Measurements from ENCODE around the gene MTF1.

MTF1 gene

DNA sequence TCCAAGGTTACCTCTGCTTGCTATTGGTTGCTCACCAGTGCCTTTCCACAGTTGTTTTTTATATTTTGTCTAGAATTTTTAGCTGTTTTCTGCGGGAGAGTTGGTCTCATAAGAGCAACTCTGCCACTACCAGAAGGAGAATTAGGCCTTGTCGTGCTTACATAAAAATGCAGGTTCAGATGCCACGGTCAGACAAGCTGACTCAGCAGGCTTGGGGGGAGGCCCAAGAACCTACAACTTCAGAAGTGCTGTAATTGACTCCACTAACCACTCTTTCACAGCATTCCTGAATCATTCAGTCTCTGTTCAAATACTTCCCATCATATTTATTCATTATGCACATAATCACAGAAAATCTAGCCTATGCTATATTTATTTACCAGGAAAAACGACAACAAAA lies 28.3 kb downstream of the MTF1 start:
- DNase-seq (ENCODE audit: low read depth, low spot score): no peak

GRCh38 chr1:37828410-37829074 lies 30.9 kb downstream of the MTF1 start:
- no peak for DNase-seq (ENCODE audit: low read depth, low spot score)

- DNase-seq (ENCODE audit: low read depth, low spot score): no peak
These were observed 33.9 kb downstream of the MTF1 start for GRCh38 chr1:37825506-37825905.

DNA sequence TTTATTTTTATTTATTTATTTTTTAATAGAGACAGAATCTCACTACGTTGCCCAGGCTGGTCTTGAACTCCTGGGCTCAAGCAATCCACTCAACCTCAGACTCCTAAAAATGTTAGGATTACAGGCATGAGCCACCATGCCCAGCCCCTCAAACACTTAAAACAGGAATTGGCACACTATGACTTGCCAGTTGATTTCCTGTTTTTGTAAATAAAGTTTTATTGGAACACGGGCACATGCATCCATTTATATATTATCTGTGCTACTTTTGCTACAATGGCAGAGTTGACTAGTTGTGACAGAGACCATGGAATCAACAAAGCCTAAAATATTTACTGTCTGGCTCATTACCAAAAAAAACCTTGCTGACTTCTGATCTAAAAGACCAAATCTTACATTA lies 35.4 kb downstream of the MTF1 start:
- no peak for DNase-seq (ENCODE audit: low read depth, low spot score)

DNA sequence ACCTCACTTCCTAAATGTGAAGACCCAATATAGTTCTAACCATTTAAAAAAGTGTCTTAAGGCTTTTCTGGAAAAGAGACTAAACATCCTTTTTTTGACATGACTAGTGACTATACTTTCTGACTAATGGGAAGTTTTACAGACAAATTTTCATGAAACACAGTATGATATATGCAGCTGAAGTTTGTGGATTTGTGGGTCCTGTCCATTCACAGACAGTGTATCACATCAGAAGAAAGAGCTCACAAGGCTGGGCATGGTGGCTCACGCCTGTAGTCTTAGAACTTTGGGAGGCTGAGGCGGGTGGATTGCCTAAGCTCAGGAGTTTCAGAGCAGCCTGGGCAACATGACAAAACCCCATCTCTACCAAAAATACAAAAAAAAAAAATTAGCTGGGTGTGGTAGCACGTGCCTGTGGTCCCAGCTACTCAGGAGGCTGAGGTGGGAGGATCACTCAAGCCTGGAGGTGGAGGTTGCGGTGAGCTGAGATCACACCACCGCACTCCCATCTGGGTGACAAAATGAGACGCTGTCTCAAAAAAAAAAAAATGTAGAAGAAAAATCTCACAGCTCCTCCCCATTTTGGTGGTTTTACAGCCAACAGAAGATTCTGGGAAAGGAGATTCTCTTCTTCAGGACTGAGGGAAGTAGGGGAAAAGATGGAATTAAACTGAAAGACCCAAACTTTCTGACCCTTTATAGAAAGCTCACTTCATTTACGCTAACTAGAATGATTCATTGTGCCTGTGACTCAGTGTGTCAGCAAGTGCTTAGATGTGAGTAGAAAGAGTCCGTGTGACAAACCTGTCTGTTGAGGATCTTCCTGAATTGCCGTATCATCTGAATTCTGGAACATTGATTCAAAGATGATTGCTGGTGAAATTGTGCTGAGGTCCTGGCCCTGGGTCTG lies 36.2 kb downstream of the MTF1 start:
- DNase-seq (ENCODE audit: low read depth, low spot score): no peak

- DNase-seq (ENCODE audit: low read depth, low spot score): no peak
These were observed 37.9 kb downstream of the MTF1 start for GRCh38 chr1:37821481-37821880.

GRCh38 chr1:37817481-37817880 lies 41.9 kb downstream of the MTF1 start:
- DNase-seq (ENCODE audit: low read depth, low spot score): no peak

DNA sequence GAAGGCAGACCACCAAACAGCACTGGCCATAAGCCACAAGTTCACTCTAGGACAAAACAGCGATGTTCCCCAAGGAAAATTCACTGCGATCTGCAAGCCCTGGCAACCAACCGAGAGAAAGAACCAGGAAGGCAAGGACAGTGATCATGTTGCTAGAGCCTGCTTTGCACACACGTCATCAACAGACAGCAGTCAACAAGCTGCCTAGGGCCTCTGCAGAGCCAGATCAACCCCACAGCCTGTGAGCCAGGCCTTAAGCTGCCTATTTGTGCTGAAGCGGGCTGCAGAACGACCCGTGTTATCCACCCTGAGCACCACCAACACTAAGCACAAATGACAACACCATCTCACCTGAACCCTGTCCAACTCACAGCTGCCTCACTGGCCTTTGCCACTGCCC lies 45.1 kb downstream of the MTF1 start:
- no peak for DNase-seq (ENCODE audit: low read depth, low spot score)

DNA sequence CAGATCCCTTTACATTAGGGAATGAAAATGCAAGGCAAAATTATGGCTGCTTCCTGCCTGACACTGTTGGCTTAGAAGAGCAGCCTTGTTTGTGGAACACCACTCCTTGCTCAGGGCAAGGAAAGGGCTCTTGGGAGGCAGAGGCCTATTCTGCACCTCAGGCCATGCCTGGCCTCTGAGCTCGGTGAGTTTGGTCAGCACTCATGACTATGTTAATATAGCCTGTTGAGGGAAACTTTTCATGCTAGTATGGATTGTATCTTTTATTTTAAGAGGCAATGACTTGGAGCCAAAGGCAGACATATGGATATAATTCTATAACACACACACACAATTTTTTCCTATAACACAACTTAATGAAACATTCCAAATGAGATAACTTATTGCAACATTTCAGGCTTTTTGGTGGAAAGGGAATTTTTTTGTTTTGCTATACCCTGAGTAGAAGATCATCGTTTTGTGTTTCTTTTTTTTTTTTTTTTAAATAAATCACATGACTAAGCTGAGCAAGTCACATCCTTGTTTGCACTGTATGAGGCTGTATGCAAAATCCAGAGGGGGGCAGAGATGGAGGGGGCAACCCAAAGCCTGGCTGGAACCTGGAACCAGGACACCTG lies 45.8 kb downstream of the MTF1 start:
- DNase-seq (ENCODE audit: low read depth, low spot score): no peak

DNA sequence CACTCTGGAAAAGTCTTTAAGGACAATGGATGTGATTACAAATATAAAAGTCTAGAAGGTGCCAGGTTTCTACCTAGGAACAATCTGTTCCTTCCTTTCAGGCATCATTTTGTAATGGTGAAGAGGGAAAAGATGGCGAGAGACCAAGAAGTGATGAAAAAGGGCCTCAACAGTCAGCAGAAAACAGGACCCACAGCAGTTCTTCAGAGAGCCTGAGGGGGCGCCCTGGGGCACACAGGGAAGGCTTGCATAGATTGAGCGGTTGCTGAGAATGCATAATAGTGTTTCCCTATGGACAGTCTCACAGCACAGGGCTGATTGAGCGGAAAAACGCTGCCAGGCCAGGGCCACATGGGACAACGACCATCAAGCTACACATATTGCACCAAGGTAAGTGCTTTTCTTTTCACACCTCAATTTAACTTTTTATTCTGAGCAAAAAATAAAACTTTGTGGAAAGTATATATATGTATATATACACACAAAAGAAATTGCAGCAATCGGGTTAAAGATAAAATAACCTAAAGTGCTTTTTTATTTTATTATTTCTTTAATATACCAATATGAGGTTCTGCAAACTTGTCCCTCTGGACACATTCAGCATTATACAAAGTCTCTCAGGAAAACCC lies 48.3 kb downstream of the MTF1 start:
- DNase-seq (ENCODE audit: low read depth, low spot score): peak; percentile 31

DNA sequence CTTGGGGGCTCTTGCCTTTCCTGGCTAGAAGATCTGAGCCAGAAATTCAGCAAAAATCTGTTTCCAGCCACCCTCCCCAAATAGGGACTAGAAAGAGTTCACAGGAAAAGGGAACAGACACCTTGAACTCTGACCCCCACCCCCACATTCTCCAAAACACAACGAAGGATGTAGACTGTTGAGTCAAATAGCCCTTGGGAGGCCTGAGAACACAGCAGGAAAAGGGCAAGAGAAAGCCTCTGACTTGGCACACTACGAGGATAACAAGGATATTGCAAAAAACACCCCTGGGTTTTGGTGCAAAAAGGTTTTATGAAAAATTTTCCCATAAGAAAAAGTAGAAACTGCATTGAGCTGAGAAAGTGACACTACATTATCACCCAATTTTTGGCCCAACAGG lies 49.5 kb downstream of the MTF1 start:
- no peak for DNase-seq (ENCODE audit: low read depth, low spot score)

GRCh38 chr1:37808369-37809319 lies 50.7 kb downstream of the MTF1 start:
- no peak for DNase-seq (ENCODE audit: low read depth, low spot score)

- peak; percentile 83 for DNase-seq (ENCODE audit: low read depth, low spot score)
These were observed 51.6 kb downstream of the MTF1 start, which contains the start of the genes C1orf122 and YRDC for GRCh38 chr1:37807555-37808368. TSS of gene C1orf122 (plus strand) at chr1:37807790. CDS start at chr1:37808405, 615 bp downstream. TSS of gene YRDC (minus strand) at chr1:37808208. CDS start at chr1:37808180, 28 bp downstream.

DNA sequence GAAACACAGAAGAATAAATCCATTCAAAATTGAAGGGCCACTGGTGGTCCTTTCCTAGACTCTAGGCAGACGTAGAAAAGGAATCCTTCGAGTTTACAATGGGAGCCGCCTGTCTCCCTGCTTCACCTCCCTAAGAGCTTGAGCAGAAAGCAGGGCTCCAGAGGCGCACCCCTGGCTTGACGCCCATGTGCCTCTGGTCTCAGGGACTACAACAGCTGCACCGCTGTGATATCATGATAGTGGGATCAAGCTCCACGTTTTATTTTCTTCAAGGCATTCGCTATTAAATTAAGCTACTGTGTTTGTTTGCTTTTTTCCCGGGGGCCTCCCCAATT lies 52.2 kb downstream of the MTF1 start:
- DNase-seq (ENCODE audit: low read depth, low spot score): no peak

DNA sequence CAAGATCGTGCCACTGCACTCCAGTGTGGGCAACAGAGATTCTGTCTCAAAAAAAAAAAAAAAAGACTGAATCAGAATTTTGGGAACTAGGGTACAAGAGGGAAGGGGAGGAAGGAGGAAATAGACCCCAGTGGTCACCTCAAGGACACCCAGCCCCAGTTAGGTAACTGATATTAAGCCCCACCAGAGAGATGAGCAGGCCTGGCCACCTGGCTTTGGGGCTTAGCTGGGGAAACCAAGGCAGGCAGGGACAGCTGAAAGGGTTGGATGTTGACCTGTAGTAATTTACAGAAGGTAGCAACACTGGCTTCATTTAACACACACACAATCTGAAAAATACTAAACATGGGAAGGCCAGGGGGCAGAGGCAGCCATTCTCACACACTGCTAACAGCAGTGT lies 57.0 kb downstream of the MTF1 start:
- no peak for DNase-seq (ENCODE audit: low read depth, low spot score)

GRCh38 chr1:37797750-37798345 lies 61.5 kb downstream of the MTF1 start:
- no peak for DNase-seq (ENCODE audit: low read depth, low spot score)

- DNase-seq (ENCODE audit: low read depth, low spot score): no peak
These were observed 63.9 kb downstream of the MTF1 start for GRCh38 chr1:37795340-37796125.

- DNase-seq (ENCODE audit: low read depth, low spot score): no peak
These were observed 64.7 kb downstream of the MTF1 start for GRCh38 chr1:37794372-37795339.

All from activated CD4-positive, CD25-positive, alpha-beta regulatory T cell treated with anti-CD3 and anti-CD28 coated beads, Interleukin-2, amount 50 U/mL, for 16 hours (primary cell).